Stromal cell of bone marrow (primary cell): ENCODE measurements around the gene LRRC10B.

Source experiments
- DNase-seq: peaks from one replicate; pipeline ENCODE4 v3.0.0-alpha.2; 2012; ENCODE audit warnings: low read depth

Gene LRRC10B

DNA sequence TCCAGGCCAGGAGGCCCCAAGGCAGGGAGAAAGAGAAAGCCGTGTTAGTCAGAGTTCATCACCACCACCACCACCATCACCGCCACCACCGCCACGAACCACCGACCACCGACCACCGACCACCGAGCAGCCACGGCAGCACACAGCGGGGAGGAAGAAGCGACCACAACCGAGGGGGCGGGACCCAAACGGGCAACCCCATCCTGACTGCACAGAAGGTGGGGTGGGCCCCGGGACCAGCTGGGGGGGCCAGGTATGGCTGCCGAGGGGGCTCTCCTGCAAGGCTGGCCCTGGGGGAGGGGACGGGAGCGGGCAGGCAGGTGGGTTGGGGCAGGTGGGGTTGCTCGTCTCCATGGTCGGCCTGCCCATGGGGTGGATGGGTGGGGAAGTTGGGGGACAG lies 38.1 kb downstream of the LRRC10B start:
- no peak for DNase-seq

DNA sequence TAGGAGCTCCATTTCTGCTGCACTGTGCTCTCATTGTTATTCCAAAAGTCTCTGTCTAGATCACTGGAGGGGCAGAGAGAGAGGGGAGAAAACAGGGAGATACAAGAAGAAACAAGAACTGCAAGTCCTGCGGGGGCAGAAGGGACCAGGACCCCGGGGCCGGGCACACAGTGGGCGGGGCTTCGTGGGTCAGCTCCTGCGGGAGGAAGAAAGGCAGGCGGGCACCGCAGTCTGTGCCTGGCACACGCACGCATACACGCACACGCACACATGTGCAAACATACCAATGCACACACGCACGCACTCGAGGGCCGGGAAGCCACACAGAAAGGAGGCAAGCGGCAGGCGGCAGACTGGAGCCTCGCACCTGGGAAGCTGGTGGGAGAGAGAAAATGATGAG lies 38.7 kb downstream of the LRRC10B start:
- no peak for DNase-seq

DNA sequence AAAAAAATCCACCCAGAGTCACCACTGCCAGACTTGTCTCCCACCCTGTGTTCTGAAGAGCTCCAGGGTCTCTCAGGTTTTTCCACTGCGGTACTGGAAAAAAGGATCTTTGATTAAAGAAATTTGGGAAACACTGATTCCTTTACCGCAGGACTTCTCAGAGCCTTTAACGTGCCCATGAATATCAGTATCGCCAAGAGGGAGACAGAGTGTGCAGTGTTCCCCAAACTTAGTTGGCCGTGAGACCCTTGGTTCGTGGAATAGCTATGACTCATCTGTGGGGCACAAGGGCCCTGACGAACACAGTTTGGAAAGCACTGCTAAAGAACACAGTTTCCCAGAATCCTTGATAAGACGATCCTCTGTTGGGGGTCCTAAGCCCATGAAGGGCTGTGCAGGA lies 40.6 kb downstream of the LRRC10B start:
- DNase-seq: no peak

DNA sequence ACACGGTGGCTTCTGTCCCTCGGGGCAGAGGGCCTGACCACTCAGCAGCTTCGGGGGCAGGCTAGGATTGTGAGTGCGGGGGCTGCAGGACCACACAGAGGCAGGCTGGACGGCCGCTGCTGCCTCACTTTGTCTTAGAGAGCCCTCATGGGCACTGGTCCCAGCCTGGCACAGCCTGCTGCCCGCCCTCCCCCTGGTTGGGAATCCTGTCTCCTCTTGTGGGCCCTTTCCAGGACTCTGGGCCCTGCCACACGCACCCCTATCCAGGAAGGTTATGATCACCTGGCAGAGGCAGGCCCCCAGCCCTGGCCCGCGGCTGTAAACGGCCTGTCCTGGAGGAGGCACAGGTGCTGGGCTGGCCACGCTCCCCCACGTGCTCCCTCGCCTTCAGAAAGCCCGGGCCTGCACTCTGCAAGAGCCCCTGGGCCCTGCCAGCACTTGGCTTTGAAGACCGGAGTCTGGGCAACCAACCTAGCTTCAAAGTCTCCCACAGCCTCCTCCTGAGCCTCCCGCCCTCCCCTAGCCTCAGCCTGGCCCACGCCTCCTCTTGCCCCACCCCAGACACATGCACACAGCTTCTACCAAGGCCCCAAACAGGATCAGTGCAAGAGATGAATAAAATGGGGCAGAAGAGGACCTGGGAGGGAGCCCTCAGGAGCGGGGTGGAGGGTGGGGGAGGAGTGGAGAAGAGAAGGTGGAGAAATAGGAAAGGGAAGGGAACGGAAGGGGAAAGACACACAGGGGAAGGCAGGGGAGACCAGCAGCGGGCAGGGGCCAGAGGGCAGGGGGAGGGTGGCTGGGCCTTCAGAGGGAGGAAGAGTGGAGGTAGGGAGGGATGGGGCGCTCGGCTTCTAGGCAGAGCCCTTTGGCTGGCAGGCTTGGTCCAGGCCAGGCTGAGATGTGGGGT lies 41.4 kb downstream of the LRRC10B start:
- no peak for DNase-seq

DNA sequence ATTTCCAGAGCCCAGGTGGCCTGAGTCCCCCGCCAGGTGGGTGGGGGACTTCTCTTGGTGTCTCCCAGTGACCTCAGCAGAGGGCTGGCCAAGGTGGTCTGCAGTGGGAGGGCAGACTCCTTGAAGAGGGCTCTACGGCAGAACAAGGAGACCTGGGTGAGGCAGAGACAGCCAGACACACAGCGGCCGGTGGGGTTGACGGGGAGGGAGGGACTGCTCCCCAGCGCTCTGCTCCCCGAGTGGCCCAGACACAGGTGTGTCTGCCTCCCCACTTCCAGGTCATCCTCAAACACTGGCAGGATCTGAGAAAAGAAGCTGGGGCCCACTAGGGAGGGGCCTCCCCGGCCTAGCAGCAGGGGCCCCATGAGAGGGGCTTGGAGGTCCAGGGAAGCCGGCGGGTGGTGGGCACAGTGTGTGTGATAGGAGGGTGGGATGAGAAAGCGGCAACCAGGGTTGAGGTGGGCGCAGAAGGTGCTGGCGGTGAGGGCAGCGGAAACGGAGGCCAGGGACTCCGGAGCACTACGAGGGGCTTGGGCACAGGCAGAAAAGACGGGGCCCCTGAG lies 42.2 kb downstream of the LRRC10B start:
- no peak for DNase-seq

DNA sequence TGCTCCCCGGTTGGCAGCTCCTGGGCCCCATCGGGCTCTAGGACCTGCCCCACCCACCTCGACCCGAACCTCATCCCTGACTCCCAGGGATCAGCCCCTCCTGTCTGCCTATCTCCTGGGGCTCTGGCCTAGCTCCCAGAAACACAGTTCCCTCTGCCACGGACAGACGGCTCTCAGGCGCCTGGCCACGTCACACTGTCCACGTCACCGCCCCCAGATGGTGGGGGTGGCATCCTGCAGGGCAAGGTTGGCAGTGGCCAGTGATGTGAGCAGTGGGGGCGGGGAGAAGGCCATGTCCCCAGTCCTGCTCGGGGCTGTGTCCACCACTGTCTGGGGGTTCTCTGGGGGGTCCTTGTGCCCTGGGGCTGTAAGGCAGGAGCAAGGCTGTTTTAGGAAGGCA lies 43.1 kb downstream of the LRRC10B start:
- peak; percentile 19 for DNase-seq

DNA sequence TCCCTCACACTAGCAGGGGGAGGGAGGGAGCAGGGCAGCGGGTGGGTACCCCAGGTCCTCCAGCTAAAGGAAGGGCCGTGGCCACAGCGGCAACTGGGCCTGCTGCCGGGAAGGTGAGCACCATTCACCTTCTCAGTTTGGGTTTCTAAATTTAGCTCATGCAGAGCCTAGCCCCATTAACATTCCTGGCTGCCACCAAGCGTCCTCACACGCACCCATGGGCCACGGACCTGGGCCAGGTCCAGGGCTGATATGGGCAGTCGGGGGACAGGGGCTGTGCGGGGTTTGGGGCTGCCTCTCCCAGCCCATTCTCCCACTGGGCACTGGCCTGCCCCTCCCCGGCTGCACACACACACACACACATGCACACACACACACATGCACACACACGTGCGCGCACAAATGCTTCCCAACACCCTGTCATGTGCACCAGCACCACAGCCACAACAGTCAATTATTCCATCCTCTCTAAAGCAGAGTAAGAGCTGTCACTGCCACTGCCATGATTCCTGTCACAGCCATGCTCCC lies 43.6 kb downstream of the LRRC10B start:
- no peak for DNase-seq

DNA sequence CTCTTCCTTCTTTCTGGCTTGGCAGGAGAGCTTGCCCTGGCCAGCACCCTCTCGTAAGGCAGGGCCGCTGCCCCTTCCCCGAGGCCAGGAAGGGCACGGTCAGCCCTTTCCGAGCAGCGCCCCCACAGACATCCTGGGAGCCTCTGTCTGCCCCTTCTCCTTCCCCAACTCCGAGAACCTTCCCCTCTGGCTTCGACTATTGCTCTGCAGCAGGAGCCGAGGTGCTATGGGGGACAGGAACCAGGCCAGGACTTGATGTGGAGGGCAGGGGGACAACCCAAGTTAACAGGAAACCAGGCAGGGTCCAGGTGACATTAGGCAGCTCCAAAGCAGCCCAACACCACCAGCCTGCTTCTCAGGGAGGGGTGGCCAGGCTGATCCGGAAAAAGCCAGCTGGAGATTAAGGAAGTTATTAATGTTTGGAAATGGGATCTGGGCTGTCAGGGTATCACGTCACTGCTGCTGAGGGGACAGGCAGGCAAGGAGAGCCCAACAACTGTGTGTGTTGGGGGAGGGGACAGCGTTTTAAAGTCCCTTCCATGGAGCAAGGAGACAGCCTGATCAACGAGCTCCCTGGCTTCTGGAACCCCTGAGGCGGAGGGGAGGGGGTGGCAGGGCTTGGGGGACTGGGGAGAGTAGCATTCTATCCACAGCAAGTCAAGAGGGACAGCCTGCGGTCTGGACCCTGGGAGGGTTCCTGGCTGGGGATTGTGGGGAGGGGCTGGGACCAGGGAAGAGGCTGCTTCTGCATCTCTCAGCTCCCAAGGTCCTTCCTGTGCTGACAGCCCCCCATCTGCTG lies 45.0 kb downstream of the LRRC10B start:
- DNase-seq: no peak

DNA sequence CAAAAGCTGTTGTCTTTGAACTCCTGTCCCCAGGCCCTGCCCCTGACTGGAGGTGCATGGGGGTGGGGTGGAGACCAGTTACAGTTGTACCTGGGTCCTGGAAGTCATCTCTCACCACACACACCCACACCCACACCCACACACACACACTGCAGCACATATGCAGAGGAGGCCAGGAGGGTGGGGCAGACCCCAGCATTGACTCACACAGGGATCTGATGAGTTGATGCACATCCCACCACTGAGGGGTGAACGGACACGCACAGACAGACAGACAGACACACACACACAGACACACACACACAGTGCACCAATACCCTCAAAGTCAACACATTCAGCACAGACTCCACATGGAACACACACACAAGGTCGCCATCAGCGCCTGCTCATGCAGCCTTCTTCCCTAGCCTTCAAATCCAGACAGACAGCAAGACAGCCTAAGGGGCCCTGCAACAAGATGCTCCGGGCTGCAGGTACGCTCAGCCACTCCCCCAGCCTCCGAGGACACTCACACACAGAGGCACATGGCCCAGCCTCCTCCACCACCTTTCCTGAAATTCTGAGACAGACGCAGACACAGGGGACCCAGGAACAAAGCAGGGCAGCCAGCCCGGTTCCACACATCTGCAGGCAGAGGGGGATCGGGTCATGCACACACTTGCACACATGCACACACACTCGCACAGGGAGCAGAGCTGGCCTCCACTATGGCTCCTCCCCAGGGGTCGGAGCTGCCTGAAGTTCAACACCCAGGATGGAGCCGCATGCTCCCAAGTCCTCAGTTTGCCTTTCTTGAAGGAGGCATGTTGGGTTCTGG lies 45.8 kb downstream of the LRRC10B start:
- DNase-seq: no peak

DNA sequence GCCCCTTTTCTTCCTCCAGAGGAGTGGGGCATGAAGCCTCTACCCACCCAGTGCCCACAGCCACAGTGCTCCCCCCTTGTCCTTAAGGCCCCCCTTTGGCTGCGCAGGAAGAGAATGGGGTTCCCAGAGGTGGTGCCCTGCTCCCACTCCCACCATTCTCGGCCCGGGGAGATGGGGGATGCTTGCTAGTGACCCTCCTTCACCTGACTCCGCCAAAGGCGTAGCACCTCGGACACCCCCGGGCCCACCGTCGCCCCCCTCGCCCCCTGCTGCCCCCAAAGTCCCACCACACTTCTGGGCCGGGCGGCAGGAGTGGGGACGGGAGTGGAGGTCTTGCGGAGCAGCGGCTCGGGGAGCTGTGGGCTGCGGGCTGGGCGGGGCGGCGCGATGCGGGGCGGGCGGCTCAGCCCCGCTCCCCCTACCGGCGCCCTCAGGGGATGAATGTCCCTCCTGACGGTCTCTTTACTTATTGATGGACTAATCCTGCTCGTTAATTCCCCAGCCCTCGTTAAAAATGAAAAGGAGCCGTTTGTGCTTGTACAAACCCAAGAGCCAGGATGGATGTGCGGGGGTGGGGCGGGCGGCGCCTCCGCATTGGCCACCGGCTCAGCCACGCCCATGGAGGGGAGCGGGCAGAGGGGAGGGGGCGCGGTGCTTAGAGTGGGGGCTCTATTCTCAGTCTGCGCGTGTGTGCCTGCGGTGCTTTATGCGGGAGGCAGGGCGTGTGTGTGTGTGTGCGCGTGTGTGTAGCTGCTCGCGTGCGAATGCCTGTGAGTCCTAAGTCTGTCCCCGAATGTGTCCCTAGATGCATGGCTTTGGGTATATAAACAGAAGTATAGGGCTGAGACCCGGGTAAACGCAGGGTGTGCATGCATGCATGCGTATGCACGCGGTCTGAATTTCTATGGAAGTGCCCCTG lies 46.8 kb downstream of the LRRC10B start:
- no peak for DNase-seq

DNA sequence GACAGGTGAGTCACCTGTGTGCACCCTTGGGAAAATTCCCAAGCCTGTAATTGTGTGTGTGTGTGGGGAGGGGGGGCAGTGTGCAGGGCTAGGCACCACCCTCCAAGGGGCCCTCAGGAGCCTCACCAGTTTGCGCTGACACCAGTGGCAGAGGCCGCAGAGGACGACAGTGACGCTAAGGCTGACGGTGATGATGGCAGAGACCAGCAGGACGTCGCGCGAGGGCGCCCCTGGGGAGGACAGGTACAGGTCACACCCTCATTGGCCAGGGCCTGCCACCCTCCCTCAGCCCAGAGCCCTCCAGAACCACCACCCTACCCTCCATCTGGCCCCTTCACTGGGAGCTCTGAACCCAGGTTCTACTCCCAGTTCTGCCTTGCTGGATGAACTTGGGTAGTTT lies 47.4 kb downstream of the LRRC10B start:
- no peak for DNase-seq

DNA sequence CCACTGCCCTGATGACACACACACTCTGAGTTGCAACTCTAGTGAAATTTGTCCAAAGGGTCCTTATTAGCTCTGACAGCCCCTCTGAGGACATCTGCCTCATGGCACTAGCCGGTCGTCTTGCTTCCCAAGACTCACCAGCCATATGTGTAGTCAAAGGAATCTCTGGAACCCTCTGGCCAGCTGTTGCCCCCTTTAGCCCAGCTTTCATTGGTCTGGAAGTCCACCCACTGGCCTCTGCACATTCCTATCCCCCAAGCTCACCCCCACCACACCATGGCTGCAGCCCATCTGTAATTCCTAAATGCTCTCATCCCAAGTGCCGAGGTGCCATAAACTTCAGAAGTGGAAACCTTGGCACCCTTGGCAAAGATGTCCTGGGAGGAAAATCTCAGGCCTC lies 48.1 kb downstream of the LRRC10B start:
- no peak for DNase-seq
